Neural progenitor cell (in vitro differentiated cells): ENCODE measurements around the gene DNAH7.

ENCODE experiments used
- CTCF ChIP-seq: fragments of 200-600 bp; sonication (generic); IDR thresholded peaks from 2 replicates; pipeline ENCODE4 v1.5.1; 2017; ENCODE audit warnings: antibody characterized with exemption, mild to moderate bottlenecking
- EZH2 ChIP-seq: fragments of 200-600 bp; sonication (generic); IDR thresholded peaks from 2 replicates; pipeline ENCODE4 v1.6.1; 2017; ENCODE audit warnings: antibody characterized with exemption, mild to moderate bottlenecking, moderate library complexity

- TF ChIP-seq CTCF = no peak
- no peak for TF ChIP-seq EZH2
Observed at GRCh38 chr2:195925120-195925519, 143.5 kb downstream of the DNAH7 start.
